Epithelial cell of prostate (primary cell): ENCODE data around the gene AP2A1.

Experiments
- DNase-seq: peaks from one replicate; pipeline ENCODE4 v3.0.0-alpha.2; 2011; ENCODE audit warnings: low read depth, low spot score
- H3K27ac ChIP-seq: fragments of 450-650 bp; 2 replicates; pipeline ENCODE4 v1.5.1; 2017; ENCODE audit warnings: mild to moderate bottlenecking

The AP2A1 gene

DNA sequence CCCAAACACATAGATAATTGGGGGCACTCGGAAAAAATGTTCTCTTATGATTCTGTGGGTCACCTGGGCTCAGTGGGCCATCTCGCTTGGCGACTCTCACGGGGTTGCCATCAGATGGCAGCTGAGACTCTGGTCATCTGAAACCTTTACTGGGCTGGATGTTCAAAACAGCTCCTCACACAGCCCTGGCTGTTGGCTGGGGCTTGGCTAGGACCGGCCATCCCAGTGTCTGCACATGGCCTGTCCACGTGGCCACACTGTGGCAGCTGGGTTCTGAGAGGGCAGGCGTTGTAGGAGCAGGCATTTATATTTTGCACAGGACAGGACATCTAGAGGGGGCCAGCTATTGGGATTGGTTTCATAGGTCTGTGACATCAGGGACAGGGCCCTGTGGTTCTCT lies 66.8 kb downstream of the AP2A1 start:
- H3K27ac ChIP-seq: no peak overlapping the region
- no peak for DNase-seq

DNA sequence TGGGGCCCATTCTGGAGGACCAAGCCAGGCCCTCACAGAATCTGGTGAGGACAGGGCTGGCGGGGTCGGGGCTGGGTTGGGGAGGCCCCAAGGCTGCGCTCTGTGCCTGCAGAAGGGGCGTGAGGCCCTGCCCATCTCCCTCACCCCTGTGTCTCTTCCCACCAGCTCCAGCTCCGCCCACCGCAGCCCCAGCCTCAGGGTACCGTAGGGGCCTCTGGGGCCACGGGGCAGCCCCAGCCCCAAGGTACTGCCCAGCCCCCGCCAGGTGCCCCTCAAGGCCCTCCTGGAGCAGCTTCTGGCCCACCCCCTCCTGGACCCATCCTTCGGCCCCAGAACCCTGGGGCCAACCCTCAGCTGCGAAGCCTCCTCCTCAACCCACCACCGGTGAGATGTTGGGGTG lies 68.8 kb downstream of the AP2A1 start:
- H3K27ac ChIP-seq: no peak overlapping the region
- DNase-seq: no peak

DNA sequence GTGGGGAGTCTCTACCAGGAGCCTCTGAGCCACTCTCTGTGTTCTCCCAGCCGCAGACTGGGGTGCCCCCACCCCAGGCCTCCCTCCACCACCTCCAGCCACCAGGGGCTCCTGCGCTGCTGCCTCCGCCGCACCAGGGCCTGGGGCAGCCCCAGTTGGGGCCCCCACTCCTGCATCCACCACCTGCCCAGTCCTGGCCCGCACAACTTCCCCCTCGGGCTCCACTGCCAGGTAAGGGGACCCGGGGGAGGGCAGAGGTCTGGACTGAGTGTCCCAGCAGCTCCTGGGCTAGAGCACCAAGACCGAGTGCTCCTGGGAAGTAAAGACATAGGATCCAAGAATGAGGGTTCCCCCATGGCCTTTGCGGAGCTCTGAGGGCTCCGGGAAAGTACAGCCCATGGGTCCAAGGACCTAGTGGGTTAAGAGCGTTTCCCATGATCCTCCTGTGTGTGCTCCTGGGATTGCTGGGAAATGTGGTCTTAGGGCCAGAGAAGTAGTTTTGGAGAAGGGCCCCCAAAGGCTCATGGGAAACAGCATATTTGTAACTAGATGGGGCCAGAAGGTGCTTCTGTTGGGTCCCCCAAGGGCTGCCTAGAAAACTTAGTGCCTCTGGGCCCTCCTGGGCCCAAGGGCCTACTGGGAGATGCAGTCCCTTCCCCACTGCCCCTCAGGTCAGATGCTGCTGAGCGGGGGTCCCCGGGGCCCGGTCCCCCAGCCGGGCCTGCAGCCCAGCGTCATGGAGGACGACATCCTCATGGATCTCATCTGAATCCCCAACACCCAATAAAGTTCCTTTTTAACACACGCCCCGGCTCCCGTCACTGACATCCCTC lies 69.6 kb downstream of the AP2A1 start:
- no peak for DNase-seq
- H3K27ac ChIP-seq: no peak overlapping the region

GRCh38 chr19:49837009-49837310 lies 70.2 kb downstream of the AP2A1 start:
- DNase-seq: no peak

GRCh38 chr19:49837425-49837824 lies 70.6 kb downstream of the AP2A1 start:
- H3K27ac ChIP-seq: no peak overlapping the region
- DNase-seq: no peak

More at GRCh38 chr19:49837009-49837310, 70.2 kb downstream of the AP2A1 start:
- no peak overlapping the region for H3K27ac ChIP-seq

DNA sequence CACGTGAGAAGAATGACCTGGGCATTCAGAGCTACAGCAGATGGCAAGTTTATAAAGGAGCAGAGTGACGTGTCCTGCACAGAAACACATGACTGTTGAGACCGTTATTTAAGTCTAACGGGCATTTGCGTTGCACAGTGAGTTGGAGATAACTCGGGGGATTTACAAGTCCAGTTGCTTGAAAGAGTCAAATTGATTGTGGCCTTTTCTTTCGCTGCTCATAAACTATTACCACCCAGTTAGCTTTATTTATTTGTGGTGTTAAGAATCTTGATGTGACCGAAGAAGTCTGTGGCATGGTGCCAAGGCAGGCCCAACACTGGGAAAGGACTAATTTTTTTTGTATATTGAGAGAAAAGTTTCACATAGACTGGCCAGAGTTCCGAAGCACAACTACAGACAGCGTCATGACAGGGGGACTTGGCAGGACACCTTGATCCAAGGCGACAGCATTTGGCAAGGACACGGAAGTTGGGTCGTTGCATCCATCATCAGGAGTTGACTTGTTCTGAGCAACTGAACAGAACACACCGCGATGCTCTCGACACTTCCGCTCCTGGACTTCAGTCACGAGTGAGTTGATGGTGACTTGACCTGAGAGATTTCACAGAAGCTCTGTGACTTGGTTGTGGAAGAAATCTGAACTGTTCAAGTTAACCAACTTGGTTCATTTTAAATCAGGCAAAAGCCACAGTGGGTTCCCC lies 72.2 kb downstream of the AP2A1 start:
- DNase-seq: no peak
- no peak overlapping the region for H3K27ac ChIP-seq

DNA sequence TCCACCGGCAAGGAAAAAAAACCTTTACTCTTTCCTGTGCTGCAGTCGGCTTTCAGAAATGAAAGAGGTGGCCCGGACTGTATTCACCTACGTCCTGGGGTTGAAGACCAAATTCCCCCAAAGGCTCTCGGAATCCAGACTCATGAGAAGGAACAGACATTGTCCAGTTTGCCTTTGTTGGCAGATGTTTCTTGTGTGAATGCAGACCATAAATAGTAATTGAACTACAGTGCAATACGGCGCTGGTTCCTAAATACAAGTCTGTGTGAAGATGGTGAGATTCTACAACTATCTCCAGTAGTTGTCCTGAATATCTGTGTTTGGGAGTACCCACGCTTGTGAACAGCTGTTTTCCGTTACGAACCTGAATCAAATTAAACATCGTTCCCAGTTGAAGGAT lies 72.9 kb downstream of the AP2A1 start:
- no peak overlapping the region for H3K27ac ChIP-seq
- no peak for DNase-seq

GRCh38 chr19:49840321-49840720 lies 73.5 kb downstream of the AP2A1 start:
- no peak for DNase-seq
- no peak overlapping the region for H3K27ac ChIP-seq

GRCh38 chr19:49840736-49841249 lies 74.0 kb downstream of the AP2A1 start:
- DNase-seq: no peak
- H3K27ac ChIP-seq: no peak overlapping the region

DNA sequence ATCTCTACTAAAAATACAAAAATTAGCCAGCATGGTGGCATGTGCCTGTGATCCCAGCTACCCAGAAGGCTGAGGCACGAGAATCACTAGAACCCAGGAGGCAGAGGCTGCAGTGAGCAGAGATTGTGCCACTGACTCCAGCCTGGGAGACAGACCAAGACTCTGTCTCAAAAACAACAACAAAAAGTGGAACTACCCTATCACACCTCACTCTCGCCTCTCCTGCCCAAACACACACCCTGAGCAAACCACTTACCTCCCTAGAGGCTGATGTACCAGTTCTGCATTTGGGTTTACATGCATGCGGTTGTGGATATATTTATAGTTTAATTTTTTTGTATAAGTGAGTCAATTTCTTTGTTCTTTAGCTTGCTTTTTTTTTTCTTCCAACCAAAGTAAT lies 76.5 kb downstream of the AP2A1 start:
- DNase-seq: no peak
- no peak overlapping the region for H3K27ac ChIP-seq

DNA sequence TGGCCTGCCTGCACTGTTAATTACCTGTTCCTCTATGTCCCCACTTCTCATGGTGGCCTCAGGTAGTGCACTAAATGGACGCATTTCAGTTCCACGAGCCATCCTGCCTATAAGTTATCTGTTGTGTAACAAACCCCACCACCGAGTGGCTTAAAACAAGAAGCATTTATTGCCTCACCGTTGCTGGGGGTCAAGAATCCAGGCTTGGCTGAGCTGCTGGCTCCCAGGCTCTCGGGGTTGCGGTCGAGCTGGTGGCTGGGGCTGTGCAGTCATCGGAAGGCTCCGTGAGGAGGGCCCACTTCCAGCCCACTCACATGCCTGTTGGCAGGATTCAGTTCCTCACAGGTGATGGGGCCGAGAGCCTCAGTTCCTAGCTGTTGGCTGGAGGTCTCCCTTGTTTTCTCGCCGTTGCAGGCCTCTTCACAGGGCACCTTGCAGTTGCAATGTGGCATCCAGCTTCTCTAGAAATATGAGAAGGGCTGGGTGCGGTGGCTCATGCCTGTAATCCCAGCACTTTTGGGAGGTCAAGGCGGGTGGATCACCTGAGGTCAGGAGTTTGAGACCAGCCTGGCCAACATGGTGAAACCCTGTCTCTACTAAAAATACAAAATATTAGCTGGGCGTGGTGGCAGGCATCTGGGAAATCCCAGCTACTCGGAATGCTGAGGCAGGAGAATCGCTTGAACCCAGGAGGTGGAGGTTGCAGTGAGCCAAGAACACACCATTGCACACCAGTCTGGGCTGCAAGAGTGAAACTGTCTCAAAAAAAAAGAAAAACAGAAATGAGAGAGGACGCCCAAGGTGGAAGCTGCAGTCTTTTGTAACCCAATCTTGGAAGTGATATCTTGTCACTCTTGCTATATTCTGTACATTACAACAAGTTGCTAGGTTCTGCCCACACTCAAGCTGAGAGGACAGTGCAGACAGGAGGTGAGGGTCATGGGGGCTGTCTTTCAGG lies 77.6 kb downstream of the AP2A1 start:
- no peak for DNase-seq
- H3K27ac ChIP-seq: no peak overlapping the region

GRCh38 chr19:49845414-49845813 lies 78.6 kb downstream of the AP2A1 start:
- no peak for DNase-seq
- H3K27ac ChIP-seq: no peak overlapping the region

GRCh38 chr19:49846408-49846807 lies 79.6 kb downstream of the AP2A1 start:
- H3K27ac ChIP-seq: no peak overlapping the region
- DNase-seq: no peak

DNA sequence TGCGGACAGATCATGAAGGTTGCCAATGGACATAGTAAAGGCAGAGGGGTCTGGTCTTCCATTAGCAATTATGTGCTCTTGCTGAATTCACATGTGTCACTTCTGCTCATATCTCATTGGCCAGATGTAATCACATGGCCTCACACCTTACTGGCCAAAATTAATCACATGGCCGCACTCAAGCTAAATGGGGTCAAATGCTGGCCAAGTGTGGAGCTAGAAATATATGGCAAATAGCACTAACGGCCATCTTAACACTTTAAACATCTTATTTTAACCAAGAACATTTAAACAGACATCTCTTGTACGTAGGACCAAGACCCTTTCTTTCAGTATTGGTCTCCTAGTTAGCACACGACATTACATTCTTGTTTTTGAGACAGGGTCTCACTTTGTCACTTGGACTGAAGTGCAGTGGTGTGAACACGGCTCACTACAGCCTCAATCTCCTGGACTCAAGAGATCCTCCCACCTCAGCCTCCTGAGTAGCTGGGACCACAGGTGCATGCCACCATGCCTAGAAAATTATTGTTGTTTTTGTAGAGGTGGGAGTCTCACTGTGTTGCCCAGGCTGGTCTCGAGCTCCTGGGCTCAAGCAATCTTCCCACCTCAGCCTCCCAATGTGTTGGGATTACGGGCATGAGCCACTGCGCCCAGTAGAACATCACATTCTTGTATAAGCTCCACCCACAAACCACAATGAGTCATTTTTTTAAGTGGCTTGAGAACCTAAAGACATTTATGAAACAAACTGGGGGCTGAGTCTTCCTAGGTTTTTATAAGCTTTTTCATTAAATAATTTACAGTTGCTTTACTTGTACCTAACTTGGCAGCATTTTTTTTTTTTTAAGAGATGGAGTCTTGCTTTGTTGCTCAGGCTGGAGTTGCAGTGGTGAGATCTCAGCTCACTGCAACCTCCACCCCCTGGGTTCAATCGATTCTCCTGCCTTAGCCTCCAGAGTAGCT lies 81.2 kb downstream of the AP2A1 start:
- peak; percentile 44 for DNase-seq
- H3K27ac ChIP-seq: no peak overlapping the region

- no peak overlapping the region for H3K27ac ChIP-seq
- DNase-seq: no peak
Observed at GRCh38 chr19:49848938-49849337, 82.1 kb downstream of the AP2A1 start.

GRCh38 chr19:49849433-49850220 lies 82.8 kb downstream of the AP2A1 start:
- H3K27ac ChIP-seq: no peak overlapping the region
- no peak for DNase-seq

GRCh38 chr19:49850221-49850486 lies 83.4 kb downstream of the AP2A1 start:
- no peak for DNase-seq

GRCh38 chr19:49850487-49851342 lies 83.9 kb downstream of the AP2A1 start, which contains the start of gene PTOV1:
Gene PTOV1, plus strand, starts transcription at chr19:49851159.
- H3K27ac ChIP-seq: peak within 1 kb of the TSS; percentile 89
- peak; percentile 39 for DNase-seq

More at GRCh38 chr19:49850221-49850486, 83.4 kb downstream of the AP2A1 start:
- H3K27ac ChIP-seq: peak overlapping the region; percentile 89
